CD4-positive, alpha-beta T cell treated with Interleukin-10 for 1 hour (primary cell): Measurements from ENCODE around the gene SUSD2.
A peak's percentile ranks its signal among the peaks of the same experiment; 100 is the strongest.
"Not testable (repeated sequence)": the region's sequence is repeated elsewhere in the genome, so short reads cannot be mapped to it uniquely, and the experiment has no call there.

Experiments used
- DNase-seq: peaks from one replicate; pipeline ENCODE4 v3.0.0-alpha.2; 2020

Gene SUSD2

DNA sequence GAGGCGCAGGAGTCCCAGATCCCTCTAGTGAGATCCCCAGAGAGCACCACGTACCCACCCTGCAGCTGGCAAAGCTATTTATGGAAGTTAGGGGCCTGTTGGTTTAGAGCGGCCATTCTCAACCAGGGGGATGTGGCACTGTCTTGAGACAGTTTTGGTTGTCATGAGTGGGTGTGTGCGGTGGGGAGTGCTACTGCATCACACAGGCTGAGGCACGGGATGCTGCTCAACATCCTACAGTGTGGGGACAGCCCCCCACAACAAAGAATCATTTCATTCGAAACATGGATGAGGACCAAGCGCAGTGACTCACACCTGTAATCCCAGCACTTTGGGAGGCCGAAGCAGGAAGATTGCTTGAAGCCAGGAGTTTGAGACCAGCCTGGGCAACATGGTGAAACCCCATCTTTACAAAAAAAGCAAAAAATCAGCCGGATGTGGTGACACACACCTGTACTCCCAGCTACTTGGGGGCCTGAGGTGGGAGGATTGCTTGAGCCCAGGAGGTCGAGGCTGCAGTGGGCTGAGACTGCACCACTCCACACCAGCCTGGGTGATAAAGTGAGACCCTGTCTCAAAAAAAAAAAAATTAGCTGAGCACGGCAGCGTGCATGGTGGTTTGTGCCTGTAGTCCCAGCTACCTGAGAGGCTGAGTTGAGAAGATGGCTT lies 35.4 kb downstream of the SUSD2 start:
- DNase-seq: no peak

DNA sequence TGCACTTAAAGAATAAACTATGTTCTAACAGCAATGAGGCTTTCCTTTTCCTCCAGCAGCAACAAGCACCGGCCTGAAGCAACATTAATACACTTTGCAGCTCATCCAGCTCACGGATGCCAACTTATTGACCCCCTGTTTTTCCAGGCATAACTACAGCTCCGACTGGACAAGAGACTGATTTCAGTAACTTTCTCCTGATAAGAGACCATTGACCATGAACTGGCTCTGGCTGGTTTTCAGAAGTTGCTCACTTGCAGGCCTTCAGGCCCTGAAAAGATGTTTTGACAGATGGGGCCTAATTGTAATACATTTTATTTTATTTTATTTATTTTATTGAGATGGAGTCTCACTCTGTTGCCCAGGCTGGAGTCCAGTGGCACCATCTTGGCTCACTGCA lies 36.1 kb downstream of the SUSD2 start:
- DNase-seq: no peak

DNA sequence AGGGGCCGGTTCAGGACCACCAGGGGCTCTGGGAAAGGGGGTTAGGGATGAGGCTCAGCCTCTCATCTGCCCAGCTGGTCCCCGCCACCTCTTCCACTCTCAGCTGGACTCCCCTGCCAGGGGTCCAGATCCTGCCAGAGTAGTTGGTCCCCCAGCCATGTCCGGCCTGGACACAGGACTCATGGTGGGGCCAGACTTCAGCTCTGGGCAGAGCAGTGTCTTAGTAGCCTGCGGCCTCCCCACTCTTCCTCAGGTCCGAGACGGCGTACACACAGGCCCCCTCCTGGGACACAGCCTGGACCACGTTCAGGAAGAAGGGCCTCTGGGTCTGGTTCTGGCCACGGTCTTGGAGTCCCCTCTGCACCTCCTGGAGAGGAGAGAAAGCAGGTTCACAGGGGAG lies 38.5 kb downstream of the SUSD2 start:
- no peak for DNase-seq

DNA sequence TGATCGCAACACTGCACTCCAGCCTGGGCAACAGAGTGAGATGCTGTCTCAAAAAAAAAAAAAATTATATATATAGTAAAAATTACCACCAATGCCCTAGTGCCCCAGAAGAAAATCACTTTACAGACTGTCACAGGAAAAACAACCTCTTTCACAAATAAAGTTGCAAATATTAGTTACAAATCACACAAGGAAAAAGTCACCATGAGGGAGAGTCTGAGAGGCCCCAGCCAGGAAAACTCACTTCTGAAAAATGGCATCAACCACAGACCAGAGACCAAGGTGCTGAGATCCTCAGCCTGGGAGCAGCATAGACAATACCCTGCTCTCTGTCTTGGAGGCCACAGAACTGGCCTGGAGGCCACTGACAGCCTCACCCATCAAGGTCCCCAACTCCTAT lies 43.2 kb downstream of the SUSD2 start:
- no peak for DNase-seq

DNA sequence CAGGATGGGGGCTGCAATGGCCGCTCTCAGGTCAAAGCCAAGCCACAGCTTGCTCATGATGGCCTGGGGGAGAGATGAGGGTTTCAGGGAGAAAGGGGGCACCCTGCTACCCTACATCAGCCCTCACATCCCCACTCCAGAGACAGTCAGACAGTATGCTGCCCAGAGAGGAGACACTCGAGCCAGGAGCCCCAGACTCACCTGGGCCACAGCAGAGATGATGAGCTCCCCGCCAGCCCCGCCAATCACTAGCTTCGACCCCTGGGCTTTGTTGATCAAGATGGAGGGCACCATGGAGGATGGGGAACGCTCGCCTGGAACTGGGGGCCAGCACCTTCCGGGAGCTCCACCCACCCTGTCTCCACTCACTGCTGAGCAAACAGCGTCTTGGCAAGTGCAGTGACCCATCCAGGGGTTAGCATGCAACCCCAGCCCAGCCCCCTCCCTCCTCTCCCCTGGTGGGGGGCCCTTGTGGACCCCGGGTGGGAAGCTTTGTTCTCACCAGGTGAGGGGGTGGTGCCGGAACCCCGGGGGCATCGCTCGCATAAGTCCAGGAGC lies 43.8 kb downstream of the SUSD2 start:
- DNase-seq: no peak

DNA sequence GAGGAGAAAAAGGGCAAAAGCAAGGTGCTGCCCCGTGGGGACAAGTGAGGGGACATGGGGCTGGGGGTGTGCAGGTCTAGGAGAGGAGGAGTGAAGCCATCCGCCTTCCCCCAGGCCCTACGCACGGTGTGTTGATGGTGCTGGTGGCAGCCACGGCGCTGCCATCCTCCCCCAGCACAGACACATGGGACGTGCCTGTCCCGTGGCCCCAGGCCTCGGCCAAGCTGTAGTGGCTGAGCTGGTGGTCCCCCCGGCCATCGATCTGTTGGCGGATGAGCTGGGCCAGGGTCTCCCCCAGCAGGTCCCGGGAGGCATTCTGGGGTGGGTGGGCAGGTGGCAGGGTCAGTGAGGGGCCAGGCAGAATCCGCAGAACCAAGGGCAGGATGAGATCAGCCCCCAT lies 44.7 kb downstream of the SUSD2 start:
- no peak for DNase-seq

DNA sequence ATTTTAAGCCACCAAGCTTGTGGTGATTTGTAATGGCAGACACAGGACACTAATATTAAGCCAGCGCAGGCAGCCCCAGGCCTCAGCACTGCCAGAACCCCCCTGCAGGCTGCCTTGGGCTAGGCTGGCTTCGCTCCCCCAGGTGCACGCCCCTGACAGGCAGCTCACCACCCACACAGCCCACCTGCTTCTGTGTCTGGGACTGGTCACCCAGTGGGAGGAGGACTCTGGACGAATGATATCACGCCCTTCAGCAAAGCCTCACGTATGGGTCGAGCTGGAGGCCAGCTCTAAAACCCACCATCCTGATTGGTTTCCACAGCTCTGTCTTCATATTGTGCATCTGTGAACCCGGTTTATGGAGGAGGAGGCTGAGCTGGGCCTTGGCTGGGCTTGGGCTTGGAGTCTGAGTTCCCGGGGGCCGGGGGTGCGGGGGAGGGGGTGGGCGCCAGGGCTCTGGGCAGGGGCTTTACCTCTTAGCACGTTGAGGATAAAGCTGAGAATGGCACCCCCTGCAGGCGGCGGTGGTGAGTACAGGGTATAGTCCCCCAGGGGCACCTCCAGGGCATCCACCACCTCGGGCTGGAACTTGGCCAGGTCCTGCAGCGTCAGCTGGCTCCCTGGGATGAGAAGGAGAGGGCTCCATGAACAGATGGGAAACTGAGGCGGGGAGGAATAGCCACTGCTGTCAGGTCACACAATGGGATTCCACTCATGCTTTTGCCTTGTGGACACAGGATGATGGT lies 49.8 kb downstream of the SUSD2 start:
- DNase-seq: peak; percentile 61

DNA sequence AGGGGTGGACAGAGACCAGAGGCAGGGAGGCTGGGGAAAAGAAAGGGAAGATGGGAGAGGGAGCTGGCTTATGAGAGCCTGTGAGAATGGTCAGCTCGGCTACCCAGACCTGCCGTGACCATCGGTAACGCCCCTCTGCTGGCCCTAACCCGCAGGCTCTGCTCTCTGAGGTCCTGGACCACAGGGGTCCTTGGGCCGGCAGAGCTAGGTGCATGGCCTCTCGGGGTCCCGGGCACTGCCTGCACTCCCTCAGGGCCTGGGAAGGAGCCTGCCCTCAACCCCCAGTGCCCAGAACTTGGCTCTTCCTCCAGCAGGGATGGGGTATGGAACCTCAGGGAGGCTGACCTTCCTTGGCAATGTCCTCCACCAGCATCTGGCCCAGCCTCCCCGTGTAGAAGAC lies 50.4 kb downstream of the SUSD2 start:
- DNase-seq: no peak

DNA sequence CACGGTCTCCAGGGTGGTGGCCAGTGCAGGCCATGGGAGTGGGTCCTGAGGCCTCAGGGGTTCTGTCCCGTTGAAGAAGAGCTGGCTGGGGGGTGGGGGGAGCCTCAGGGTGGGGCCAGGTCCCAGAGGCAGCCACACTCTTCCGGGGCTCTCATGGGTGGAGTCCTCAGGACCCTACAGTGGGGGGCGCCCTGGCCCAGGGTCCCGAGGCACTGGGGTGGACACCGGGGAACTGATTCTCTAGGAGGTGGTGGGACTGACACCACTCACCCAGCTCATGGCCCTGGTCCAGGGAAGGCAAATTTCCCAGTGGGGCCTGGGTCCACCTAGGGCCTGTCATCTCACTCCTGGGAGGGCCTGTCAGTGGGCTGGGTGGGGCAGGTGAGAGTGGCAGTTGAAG lies 50.8 kb downstream of the SUSD2 start:
- no peak for DNase-seq

DNA sequence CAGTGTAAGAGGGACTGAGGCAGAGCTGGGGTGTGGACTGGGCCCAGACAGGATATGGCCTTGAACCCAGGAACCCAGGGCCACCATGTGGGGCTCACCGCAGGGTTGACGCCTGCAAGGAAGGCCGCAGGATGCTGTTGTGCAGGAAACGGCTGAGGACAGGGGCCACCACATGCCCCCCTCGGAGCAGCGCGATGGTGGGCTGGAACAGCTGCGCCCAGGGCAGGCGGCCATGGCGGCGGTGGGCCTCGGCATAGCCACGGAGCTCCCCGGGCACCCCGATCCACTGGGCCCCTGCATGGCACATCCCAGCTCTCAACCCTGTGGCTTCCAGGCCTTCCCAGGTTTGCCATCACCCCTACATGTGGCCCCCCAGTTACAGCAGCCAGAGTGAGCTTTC lies 51.4 kb downstream of the SUSD2 start:
- no peak for DNase-seq

DNA sequence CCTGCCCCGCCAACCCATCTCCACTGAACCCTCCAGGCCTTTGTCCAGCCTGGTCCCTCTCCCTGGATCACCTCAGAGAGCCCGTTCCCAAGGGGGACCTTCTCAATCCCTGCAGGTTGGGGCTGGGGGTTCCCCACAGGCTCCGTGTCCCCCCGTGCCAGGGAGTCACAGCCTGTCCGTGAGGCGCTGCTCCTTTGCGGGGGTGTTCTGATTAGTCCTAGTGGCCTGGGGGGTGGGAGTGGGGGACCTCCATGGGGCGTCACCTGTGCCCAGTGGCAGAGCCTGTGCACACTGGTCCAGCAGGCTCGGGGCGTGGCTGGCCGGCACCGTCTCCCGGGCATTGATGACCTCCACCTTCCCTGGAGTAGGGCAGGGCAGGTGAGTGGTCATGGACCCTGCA lies 51.9 kb downstream of the SUSD2 start:
- DNase-seq: no peak

DNA sequence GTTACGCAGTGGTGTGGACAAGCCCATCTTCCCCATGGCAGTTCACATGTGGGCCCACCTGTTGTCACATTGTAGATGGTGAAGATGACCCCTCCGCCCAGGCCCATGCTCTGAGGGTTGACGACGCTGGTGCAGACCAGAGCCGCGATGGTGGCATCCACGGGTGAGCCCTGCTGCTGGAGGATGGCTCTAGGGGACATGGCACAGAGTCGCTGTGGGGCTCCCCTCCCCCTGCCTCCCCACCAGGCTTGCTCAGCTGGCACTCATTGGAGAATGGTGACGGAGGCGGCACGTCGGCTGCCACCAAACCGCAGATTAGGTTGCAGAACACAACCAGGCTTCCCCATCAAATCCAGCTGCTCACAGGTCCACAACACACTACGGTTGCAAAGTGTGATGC lies 52.5 kb downstream of the SUSD2 start:
- DNase-seq: no peak

DNA sequence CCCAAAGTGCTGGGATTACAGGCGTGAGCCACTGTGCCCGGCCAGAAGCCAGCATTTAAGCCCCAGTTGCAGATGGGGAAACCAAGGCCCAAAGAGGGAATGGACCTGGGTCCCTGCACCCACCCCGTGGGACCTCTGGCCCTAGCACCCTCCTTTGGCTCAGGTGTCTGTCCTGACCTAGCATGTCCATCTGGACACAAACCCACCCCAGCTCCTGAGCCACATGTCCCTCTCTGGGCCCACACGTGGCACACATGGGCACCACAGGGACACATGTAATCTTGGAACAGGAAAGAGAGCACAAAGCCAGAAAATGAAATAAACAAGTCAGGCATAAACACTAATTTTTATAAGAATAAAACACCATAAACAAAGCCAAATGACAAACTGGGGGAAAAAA lies 54.0 kb downstream of the SUSD2 start:
- DNase-seq: no peak

DNA sequence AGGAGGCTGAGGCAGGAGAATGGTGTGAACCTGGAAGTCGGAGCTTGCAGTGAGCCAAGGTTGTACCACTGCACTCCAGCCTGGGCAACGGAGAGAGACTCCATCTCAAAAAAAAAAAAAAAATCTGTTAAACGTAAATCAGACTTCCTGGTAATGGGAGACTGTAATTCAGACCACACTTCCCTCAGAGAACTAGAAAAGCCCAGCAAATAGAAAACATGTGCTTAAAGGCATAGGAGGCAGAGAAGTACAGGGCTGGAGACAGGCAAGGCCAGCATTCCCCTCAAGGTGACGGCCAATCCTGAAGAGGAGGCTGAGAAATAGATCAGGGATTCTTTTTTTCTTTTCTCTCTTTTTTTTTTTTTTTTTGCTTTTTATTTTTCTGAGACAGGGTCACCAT lies 55.4 kb downstream of the SUSD2 start:
- DNase-seq: no peak

DNA sequence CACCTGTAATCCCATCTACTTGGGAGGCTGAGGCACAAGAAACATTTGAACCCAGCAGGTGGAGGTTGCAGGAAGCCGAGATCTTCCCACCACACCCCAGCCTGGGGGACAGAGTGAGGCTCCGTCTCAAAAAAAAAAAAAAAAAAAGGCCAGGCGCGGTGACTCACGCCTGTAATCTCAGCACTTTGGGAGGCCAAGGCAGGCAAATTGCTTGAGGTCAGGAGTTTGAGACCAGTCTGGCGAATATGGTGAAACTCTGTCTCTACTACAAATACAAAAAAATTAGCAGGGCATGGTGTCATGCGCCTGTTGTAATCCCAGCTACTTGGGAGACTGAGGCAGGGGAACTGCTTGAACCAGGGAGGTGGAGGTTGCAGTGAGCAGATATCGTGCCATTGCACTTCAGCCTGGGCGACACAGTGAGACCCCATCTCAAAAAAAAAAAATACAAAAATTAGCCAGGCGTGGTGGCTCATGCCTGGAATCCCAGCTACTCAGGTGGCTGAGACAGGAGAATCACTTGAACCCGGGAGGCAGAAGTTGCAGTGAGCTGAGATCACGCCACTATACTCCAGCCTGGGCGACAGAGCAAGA lies 56.9 kb downstream of the SUSD2 start:
- not testable (repeated sequence) for DNase-seq
